GM10847 (cell line): Measurements from ENCODE around the gene CDKN2D.

ENCODE experiments used
- POLR2A ChIP-seq: IDR thresholded peaks from 2 replicates; pipeline ENCODE4 v1.6.1; 2011; ENCODE audit not compliant: insufficient read length; ENCODE audit errors: extremely low read depth

The CDKN2D gene

GRCh38 chr19:10565567-10566407 lies 3.0 kb downstream of the CDKN2D start, which contains the start of gene KRI1:
Gene KRI1, minus strand, starts transcription at chr19:10566010. Its CDS starts 11 bp downstream, at chr19:10565999.
- peak; percentile 73 for TF ChIP-seq POLR2A

GRCh38 chr19:10565028-10565566 lies 3.7 kb downstream of the CDKN2D start:
- no peak for TF ChIP-seq POLR2A

- no peak for TF ChIP-seq POLR2A
Measured at GRCh38 chr19:10562609-10563008, 6.2 kb downstream of the CDKN2D start.

GRCh38 chr19:10560154-10560553 lies 8.6 kb downstream of the CDKN2D start:
- no peak for TF ChIP-seq POLR2A

- TF ChIP-seq POLR2A, result no peak
Measured at GRCh38 chr19:10557603-10558197, 11.1 kb downstream of the CDKN2D start.

- TF ChIP-seq POLR2A, result no peak
Measured at GRCh38 chr19:10555610-10555973, 13.2 kb downstream of the CDKN2D start.

GRCh38 chr19:10554760-10555609 lies 13.8 kb downstream of the CDKN2D start:
- TF ChIP-seq POLR2A, result no peak

GRCh38 chr19:10553943-10554381 lies 14.8 kb downstream of the CDKN2D start:
- TF ChIP-seq POLR2A, result no peak

- no peak for TF ChIP-seq POLR2A
Measured at GRCh38 chr19:10553087-10553667, 15.6 kb downstream of the CDKN2D start.

GRCh38 chr19:10552510-10553053 lies 16.2 kb downstream of the CDKN2D start:
- TF ChIP-seq POLR2A, result peak; percentile 8

GRCh38 chr19:10551698-10552301 lies 17.0 kb downstream of the CDKN2D start:
- no peak for TF ChIP-seq POLR2A

GRCh38 chr19:10550336-10550735 lies 18.4 kb downstream of the CDKN2D start:
- TF ChIP-seq POLR2A, result no peak

- no peak for TF ChIP-seq POLR2A
Measured at GRCh38 chr19:10549733-10550132, 19.0 kb downstream of the CDKN2D start.

- TF ChIP-seq POLR2A, result no peak
Measured at GRCh38 chr19:10548746-10549276, 20.0 kb downstream of the CDKN2D start.

GRCh38 chr19:10546817-10547216 lies 22.0 kb downstream of the CDKN2D start:
- no peak for TF ChIP-seq POLR2A
